ENCODE results near the gene OXGR1.

OXGR1 gene

DNA sequence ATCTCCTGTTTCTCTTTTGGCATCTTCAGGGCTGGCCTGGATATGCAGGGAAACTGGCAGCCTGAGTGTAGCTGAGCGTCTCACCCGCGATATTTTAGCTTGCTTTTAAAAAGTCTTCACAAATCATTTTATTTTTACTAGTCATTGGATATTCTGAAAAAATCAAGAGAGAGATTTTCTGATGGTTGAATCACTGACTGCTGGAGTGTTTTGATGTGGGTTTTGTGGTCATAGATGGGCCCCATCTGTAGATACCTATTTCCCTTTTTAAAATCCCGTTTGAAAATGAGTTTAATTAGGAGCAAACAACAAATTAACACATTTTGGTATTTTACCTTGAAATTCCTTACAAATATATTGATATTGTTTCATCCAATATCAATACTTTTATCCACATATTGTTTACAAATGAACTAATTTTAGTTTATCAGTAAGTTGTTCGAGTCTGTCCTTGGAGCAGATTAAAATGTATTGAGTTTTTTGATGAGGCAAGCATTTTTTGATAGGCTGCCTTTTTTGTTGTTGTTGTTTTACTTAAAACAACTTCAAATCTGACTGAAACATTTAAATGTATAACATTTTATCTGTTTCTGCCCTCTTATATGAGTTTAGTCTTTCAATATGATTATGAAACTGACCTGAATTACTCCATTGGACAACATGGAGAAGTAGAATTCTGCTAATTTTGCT, 21.5 kb upstream of the OXGR1 start:
- TF ChIP-seq, protein P1, sequence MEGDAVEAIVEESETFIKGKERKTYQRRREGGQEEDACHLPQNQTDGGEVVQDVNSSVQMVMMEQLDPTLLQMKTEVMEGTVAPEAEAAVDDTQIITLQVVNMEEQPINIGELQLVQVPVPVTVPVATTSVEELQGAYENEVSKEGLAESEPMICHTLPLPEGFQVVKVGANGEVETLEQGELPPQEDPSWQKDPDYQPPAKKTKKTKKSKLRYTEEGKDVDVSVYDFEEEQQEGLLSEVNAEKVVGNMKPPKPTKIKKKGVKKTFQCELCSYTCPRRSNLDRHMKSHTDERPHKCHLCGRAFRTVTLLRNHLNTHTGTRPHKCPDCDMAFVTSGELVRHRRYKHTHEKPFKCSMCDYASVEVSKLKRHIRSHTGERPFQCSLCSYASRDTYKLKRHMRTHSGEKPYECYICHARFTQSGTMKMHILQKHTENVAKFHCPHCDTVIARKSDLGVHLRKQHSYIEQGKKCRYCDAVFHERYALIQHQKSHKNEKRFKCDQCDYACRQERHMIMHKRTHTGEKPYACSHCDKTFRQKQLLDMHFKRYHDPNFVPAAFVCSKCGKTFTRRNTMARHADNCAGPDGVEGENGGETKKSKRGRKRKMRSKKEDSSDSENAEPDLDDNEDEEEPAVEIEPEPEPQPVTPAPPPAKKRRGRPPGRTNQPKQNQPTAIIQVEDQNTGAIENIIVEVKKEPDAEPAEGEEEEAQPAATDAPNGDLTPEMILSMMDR (IDR thresholded peaks at IDR 0.05; ENCODE audit: borderline replicate concordance, insufficient read depth, low read depth, low read length) = no peak
- no peak overlapping the region for H3K4me3 ChIP-seq (ENCODE audit: low read depth, low read length)

DNA sequence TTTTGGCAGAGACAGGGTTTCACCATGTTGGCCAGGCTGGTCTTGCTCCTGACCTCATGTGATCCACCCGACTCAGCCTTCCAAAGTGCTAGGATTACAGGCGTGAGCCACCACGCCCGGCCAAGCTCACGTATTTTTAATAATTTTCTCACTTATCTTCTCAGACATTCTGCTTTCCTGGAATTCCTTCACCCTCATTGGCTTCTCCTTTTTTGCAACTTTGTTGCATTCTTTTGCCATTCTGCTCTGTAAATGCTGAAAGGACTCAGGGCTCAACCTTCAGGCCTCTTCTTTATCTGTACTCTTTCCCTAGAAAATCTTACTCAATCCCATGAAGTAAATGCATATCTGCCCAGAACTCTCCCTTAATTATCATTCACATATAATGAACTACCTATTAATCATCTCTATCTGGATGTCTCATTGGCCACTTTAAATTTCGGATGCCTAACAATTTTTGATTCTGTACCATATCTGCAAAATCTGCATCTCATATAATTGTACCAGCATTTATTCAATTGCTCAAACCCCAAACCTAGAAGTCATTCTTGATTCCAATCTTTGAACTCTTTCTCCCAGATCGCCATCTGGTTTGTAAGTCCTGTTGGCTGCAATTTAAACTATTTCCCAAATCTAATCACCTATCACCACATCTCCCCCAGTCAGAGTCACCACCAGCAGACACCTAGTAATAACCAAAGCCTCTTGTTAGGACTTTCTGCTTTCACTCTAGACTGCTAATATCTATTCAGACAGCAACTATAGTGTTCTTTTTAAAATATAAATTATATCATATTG, 18.2 kb upstream of the OXGR1 start:
- TF ChIP-seq, protein P1 (IDR thresholded peaks at IDR 0.05; ENCODE audit: borderline replicate concordance, insufficient read depth, low read depth, low read length) = no peak
- H3K4me3 ChIP-seq (ENCODE audit: low read depth, low read length) = no peak overlapping the region

DNA sequence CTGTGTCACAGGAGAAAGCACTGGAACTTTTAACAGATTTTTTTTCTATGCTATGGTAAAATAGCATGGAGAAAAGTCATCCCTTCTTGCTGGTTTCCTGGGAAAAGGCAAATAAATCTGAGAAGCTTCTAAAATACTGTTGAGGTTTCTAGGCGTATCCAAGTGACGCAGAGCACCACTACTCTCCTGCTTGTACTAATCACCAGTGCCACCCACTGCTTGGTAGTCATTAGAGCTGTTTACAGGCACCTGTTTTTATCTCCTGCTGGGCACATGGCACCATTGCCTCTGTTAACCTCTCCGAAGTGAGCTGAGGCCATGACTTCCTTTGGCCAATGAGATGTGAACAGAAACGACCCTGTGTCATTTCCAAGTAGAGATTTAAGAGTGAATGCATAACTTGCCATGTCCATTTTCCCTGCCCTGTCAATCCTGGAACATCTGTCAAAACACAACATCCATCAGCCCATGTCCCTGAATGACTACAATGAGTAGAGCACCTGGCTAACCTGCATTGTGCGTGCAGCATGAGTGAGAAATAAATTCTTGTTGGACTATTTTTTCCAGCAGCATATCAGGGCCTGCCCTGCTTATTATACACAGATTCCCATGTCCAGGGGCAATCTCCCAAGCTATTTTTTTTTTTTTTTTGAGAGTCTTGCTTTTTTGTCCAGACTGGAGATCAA, 17.3 kb upstream of the OXGR1 start:
- no peak overlapping the region for H3K4me3 ChIP-seq (ENCODE audit: low read depth, low read length)
- TF ChIP-seq, protein P1 (IDR thresholded peaks at IDR 0.05; ENCODE audit: borderline replicate concordance, insufficient read depth, low read depth, low read length) = no peak

DNA sequence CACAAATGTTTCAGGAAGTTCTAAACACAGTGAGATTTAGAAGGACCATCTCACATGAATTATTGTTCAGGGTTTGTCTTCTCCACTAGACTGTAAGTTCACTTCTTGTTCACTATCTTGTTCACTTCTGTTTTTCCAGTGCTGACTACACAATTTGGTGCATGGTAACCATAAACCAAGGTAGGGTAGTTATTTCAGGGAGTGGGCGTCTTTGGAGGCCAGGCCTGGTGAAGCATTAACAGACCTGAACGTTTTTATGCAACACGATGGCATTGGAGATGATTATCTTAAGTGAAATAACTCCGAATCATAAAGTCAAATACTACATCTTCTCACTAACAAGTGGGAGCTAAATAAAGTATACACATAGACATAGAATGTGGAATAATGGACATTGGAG, 14.4 kb upstream of the OXGR1 start:
- no peak overlapping the region for H3K4me3 ChIP-seq (ENCODE audit: low read depth, low read length)
- TF ChIP-seq, protein P1 (IDR thresholded peaks at IDR 0.05; ENCODE audit: borderline replicate concordance, insufficient read depth, low read depth, low read length) = no peak

DNA sequence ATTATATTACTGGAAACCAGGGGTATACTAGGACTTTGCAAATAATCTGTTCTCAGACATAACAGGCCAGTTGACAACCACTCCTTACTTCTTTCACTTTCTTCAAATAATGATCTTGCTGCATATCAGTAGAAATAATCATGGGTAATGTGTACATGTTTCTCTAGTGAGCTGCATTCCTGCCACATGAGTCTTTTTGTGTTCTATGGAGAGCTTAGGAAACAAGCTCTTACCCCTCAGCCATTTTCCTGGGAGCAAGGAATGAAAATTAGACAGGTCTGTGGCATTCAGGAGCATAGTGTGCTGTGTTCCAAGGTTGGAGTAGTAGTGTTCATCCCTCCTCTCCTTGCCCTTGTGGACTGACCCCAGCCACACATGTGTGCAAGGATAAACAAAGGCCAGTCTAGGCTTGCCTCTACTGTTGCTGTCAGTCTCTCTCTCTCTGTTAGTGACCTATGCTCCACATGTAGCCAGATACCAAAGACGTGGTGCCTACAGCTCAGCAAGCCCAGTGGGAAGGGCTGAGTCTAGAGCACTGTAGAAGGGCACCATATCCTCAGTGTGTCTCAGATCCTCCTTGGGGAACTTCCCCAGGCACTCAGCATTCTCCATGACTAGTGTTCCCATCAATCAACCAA, 11.5 kb upstream of the OXGR1 start:
- H3K4me3 ChIP-seq (ENCODE audit: low read depth, low read length) = no peak overlapping the region
- TF ChIP-seq, protein P1 (IDR thresholded peaks at IDR 0.05; ENCODE audit: borderline replicate concordance, insufficient read depth, low read depth, low read length) = no peak

DNA sequence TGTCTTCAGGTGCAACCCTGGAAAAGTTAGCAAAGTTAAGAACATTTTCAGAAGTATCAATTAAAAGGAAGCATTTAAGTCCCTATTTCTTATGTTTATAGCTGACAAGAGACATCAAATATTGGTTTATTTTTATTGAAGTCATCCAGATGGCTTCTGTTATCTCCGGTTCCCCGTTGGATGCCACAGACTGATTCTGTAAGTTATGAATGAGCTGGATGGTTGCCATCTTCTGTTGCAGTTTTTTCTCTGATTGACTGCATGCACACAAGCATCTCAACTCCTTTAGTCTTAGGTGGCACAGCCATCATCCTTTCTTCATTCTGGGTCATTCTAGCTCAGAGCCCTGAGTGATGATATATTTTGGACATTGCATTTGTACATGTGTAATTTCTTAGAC, 10.6 kb upstream of the OXGR1 start:
- H3K4me3 ChIP-seq (ENCODE audit: low read depth, low read length) = no peak overlapping the region
- TF ChIP-seq, protein P1 (IDR thresholded peaks at IDR 0.05; ENCODE audit: borderline replicate concordance, insufficient read depth, low read depth, low read length) = no peak

Measured in GM12875 (cell line).